LNCAP (cell line): ENCODE measurements around the gene RPL13A.

Experiments used
- TF ChIP-seq, protein P1 (sequence below): fragments of 450-650 bp; IDR thresholded peaks from 2 replicates; pipeline ENCODE4 v1.5.1; 2017; ENCODE audit warnings: mild to moderate bottlenecking

Gene RPL13A

GRCh38 chr19:49462492-49462891 is 24.9 kb upstream of the RPL13A start:
- TF ChIP-seq, protein P1, sequence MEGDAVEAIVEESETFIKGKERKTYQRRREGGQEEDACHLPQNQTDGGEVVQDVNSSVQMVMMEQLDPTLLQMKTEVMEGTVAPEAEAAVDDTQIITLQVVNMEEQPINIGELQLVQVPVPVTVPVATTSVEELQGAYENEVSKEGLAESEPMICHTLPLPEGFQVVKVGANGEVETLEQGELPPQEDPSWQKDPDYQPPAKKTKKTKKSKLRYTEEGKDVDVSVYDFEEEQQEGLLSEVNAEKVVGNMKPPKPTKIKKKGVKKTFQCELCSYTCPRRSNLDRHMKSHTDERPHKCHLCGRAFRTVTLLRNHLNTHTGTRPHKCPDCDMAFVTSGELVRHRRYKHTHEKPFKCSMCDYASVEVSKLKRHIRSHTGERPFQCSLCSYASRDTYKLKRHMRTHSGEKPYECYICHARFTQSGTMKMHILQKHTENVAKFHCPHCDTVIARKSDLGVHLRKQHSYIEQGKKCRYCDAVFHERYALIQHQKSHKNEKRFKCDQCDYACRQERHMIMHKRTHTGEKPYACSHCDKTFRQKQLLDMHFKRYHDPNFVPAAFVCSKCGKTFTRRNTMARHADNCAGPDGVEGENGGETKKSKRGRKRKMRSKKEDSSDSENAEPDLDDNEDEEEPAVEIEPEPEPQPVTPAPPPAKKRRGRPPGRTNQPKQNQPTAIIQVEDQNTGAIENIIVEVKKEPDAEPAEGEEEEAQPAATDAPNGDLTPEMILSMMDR = no peak

DNA sequence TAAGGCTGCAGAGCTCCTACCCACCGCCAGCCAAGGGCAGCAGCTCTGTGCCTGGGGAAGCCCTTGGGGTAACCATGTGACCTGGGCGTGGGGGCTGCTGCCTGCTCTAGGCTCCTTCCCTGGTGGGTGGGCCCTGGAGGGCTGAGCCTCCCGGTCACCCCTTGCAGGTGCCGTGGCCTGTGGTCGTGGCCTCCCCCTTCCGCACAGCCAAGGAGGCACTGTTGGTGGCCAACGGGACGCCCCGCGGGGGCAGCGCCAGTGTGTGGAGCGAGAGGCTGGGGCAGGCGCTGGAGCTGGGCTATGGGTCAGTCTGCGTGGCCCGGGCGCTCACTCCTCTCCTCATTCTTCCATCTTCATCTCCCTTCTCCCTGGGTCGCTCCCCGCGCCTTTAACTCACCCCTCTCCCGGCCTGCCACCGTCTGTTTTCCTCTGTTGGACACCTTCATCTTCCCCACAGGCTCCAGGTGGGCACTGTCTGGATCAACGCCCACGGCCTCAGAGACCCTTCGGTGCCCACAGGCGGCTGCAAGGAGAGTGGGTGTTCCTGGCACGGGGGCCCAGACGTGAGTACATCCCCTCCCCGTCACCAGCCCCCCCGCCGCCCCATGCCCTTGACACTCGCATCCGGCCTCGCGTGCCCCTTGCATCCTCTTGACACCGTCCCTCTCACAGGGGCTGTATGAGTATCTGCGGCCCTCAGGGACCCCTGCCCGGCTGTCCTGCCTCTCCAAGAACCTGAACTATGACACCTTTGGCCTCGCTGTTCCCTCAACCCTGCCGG is 23.3 kb upstream of the RPL13A start:
- TF ChIP-seq, protein P1 = no peak

DNA sequence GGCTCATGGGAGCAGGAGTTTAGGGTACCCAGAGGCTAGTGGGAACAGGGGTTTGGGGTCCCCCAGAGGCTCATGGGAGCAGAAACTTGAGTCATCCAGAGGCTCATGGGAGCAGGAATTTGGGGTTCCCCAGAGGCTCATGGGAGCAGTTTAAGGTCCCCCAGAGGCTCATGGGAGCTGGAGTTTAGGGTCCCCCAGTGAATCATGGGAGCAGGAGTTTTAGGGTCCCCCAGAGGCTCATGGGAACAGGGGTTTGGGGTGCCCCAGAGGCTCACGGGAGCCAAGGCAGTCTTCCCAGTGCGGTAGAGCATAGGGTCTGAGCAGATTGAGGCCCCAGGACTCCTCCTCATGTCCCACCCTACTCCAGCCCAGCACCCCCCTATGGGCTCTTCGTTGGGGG is 22.0 kb upstream of the RPL13A start:
- TF ChIP-seq, protein P1 = no peak

- TF ChIP-seq, protein P1 = no peak
Measured at GRCh38 chr19:49468199-49468598, 19.2 kb upstream of the RPL13A start.

- TF ChIP-seq, protein P1 = no peak
Measured at GRCh38 chr19:49468746-49469447, 18.5 kb upstream of the RPL13A start.

DNA sequence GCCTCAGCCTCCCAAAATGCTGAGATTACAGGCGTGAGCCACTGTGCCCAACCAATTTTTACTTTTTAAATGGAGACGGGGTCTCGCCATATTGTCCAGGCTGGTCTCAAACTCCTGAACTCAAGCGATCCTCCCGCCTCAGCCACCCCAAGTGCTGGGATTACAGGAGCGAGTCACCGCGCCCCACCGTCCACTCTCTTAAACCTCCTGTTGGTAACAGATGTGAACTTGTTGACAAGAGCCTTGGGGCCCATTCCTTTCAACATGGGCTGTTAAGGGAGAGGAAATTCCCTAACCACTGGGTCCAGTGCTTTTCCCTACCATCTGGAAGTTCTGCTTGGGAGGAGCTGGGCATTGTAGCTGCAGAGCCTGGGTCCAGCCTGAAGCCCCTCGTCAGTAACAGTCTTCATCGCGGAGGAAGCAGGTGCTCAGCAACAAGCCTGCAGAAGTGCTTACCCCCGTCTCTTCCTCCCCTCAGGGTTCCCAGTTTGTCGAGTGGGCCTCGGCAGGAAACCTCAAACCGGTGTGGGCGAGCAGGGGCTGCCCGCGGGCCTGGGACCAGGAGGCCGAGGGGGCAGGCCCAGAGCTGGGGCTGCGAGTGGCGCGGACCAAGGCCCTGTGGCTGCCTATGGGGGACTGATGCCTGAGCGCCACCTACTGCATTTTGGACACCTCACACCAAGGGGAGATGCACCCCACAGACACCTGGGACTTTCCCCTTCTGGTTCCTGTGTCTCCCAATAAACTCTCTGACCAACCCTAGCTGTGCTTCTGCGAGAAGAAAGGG is 17.4 kb upstream of the RPL13A start:
- TF ChIP-seq, protein P1 = no peak

DNA sequence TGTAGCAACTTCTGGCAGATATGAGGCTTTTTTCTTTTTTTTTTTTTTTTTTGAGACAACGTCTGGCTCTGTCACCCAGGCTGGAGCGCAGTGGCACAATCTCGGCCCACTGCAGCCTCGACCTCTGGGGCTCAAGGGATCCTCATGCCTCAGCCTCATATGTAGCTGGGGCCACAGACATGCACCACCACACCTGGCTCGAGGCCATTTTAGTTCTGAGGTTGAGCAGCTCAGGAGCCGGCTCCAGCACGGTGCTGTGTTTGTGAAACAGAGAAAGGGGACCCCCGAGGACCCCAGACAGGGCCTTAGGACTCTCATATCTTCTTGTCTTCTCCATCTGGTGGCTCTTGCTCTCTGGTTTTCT is 16.8 kb upstream of the RPL13A start:
- TF ChIP-seq, protein P1 = no peak
